NCI-H2029 treated with DMSO at 0.1 percent for 48 hours (cell line): Measurements from ENCODE around the gene MBD5.
A peak's percentile ranks its signal among the peaks of the same experiment; 100 is the strongest.

ENCODE experiments used
- DNase-seq: peaks from one replicate; lab custom pipeline; 2025; lab: John Stamatoyannopoulos, UW

Gene MBD5

GRCh38 chr2:148548716-148549400, 528.0 kb downstream of the MBD5 start:
- no peak for DNase-seq

DNA sequence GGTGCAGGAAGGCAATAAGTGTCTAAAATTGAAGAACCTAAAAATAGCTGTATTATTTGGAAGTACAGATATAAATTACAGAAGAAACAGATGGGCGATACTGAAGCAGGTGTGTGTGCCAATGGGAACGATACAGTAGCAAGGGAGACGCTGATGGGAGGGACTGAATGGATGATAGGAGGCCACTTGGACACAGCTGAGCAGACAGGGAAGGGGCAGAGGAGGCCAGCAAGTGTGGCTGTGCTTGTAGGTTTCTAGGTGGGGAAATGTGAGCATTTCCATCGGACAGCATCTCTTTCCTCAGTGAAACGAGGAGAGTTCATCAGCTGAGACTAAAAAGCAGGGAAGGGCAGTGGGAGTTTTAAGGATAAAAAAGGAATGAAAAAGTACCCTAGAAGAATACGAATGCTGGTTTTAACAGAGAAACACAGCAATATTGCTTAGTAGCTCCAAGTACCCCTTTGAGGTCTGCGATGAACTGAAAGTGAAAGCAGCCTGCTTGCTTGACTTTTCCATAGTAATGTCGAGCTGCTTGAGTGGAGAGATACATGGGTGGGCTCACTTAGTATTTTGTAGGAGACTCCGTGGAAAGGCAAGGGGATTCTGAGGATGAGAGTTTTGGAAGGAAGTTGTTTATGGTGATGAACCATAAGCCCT, 531.9 kb downstream of the MBD5 start:
- peak; percentile 73 for DNase-seq

DNA sequence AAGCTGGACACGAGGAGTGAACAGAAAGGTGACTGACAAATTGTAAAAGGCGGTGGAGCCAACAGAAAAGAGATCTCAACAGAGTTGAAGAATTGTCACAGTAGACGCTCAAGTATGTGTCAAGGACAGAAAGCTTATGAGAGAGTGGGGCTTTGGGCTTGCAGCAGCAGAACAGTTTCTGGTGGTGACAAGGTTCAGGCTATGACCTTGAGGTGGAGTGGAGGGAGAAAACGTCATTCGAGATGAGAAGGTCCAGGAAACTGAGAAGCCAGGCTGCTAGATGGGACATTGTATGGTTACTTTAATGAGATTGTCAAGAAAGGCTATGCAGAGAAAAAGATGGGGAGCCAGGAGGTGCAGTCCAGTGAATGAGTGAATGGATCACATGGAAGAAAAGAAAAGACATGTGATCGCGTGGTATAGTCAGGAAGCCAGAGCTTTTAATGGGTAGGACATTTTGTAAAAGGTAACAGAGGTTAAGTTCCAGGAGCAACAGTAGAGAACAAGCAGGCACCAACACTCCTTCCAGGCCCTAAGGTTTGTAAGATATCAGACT, 532.5 kb downstream of the MBD5 start:
- no peak for DNase-seq

GRCh38 chr2:148554459-148555247, 533.8 kb downstream of the MBD5 start:
- no peak for DNase-seq

- DNase-seq: no peak
Measured at GRCh38 chr2:148555622-148556294, 534.9 kb downstream of the MBD5 start.

- no peak for DNase-seq
Measured at GRCh38 chr2:148557844-148558436, 537.0 kb downstream of the MBD5 start.

DNA sequence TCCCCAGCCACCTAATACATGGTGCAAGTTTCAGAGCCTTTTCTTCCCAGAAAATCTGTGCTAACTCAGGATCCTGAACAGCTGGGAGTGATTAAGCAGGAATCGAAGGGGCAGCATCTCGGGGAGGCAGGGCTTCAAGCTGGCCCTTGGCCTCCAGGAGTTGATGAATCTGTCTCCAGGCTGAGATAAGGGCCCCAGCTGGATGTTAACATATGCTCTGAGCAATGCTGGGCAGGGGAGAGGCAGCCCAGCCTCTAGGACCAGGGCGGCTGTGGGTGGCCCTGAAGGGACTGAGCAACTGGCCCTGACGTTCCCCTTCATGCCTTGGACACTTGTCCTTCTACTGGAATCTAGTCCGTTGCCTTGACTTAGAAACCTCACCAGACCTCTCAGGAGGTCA, 539.6 kb downstream of the MBD5 start:
- DNase-seq: no peak

DNA sequence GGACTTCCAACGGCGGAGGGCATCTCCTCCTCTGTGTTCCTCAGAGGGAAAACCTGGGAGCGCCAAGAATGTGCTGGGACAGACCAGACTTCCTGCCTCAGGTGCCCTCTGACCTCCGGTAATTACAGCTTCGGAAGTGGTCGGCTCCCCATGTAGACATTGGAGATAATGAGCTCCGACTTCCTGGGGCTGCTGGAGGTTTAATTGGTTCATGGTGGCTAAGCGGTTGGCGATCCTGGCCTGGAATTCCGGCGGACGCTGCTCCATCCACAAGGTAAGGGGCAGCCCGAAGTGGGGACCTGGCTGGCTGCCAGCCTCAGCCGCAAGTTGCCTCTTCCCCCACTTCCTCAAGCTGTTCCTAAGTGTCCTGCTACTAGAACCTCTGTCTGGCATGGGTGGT, 540.5 kb downstream of the MBD5 start:
- DNase-seq: no peak

DNA sequence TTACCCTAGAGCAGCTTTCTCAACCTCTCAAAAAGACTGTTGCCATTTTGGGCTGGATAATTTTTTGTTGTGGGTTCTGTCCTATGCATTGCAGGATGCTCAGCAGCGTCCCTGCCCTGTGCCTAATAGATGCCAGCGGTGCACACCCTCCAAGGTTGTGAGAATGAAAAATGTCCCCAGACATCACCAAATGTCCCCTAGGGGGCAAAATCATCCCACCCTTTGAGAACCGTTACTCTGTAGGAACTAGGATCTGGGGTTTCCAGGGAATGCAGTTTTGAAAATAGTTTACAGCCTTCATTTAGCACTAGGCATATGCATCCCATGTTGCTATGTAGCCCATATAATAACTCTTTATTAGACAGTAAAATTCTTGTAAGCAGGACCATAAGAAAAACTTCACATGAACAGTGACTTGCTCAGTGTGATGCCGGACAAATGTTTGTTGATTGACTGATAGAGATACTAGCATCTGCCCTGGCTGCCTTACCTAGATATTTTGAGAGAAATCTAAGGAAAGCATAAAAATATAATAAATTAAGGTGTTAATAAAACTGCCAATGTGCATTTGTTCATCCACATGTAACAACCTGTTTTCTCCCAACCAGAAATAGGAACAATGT, 544.5 kb downstream of the MBD5 start:
- DNase-seq: no peak
